RKO (cell line): ENCODE measurements around the gene CKAP2L.
"Not testable (repeated sequence)": the region's sequence is repeated elsewhere in the genome, so short reads cannot be mapped to it uniquely, and the experiment has no call there.

Experiments
- DNase-seq: peaks from one replicate; pipeline ENCODE4 v3.0.0-alpha.2; 2016; ENCODE audit warnings: low spot score

CKAP2L gene

DNA sequence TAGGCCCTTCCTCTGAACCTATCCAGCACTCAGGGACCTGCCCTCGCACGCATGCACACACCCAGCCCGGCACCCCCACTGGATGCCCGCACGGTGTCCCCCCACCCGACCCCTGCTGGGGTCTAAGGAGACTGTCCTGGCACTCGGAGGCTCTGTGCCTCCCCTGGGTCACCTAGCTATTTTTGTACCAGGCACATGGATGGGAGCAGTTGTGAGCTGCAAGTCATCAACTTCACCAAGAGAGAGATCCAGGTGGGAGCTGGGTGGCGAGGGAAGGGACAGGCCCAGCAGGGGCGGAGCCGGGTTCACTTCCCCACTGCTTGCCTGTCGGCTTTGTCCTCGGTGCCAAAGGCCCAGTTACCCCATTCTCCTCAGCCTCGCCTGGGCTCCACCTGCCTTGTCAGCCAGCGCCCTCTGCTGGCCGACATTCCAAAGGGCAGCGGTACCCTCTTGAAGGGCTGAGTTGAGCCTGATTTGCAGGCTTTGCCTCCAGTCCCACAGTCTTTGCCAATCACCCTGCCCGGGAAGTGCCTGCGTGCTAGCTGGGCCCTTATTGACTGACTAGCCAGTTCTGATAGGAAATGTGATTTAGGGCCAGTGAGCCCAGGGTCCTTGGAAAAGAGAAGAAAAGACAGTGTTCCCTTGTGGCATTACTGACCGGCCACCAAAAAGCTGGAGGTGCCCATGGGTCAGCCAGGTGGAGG is 37.8 kb downstream of the CKAP2L start:
- DNase-seq = peak; percentile 85

DNA sequence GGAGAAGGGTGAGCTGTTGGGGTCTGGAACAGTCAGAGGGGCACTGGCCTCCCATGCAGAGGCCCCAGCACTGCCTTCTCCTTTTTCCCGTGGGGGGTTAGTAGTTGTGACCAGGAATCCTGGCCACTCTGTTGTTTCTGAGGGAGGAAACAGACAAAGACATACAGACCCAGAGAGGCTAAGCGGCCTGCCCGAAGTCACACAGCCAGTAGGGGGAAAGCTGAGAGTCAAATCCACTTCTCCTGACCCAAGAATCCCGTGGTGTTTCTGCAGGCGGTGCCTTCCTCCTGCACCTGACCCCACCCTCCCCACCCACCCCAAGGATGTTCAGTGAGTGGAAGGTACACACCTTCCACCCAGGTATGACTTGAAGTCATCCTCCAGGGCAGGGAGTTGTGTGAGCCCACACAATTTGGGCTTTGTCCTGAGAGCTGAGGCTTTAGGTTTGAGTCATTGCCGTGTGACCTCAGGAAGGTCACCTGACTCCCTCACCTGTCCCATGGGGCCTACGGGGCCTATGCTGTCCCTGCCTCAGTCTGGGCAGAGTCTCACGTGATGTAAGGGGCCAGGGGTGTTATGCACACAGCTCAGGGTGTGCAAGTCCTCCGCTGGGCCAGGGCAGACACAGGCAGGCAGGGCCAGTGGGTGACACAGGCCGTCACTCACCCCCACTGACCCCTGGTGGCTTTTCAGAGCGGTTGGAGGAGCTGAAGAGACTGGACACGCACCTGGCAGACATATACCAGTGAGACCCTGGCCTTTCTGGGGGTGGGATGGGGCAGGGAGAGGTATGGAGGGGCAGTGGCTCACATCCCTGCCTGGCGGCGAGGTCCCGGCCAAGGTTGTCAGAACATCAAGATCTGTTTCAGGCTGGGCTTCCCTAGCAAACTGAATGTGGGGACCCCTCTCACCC is 38.6 kb downstream of the CKAP2L start:
- DNase-seq = no peak

DNA sequence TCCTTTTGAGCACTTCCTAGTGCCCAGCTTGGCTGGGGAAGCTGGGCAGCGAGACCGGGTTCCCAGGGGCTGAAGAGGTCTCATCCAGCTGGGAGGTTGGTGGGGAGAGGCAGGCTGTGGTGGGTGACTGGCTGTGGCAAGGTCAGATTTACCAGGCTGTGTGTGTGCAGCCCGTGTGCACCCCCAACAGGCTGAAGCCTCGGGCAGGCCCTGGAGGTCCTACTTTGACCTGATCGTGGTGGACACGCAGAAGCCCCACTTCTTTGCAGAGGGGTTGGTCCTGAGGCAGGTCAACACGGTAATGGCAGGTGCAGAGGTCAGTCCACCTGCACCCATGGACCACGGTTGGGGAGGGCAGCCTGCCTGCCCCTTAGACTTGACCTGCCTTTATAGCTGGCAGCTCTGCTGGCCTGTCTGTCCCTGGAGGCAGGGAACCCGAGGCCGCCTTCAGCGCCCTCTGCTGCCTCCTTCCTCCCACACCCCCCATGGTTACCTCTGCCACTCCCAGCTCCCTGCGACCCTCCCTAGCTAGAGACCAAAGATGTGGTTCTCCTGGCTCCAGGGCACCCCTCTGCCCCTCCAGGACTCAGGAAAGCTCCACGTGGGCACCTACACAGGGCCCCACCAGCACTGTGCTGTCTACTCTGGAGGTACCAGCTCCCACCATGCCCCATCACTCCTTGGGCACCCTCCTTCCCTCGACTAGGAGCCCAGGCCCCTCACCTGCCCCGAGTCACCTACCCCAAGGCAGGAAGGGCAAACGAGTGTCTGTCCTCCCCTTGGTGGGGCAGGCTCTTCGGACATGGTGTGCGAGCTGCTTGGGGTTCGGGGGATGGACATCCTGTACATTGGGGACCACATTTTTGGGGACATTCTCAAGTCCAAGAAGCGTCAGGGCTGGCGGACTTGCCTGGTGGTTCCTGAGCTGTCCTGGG is 39.6 kb downstream of the CKAP2L start:
- no peak for DNase-seq

DNA sequence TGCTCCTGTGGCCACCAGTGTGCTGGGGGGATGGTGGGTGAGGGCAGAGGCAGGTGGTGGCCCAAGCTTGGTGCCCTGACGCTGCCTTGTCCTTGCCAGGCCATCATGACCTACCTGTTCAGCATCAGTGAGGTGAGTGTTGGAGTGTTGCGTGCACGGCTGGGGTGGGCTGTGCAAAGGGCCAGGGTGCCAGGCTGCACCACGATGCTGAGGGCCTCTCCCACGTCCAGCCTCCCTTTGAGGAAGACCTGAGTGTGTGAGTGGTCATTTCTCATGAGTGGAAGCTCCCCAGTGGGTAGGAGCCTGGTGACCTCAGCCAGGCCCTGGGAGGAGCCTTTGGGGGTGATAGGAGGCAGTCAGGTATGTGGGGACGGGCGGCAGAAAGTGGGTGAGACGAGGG is 40.4 kb downstream of the CKAP2L start:
- DNase-seq = no peak

DNA sequence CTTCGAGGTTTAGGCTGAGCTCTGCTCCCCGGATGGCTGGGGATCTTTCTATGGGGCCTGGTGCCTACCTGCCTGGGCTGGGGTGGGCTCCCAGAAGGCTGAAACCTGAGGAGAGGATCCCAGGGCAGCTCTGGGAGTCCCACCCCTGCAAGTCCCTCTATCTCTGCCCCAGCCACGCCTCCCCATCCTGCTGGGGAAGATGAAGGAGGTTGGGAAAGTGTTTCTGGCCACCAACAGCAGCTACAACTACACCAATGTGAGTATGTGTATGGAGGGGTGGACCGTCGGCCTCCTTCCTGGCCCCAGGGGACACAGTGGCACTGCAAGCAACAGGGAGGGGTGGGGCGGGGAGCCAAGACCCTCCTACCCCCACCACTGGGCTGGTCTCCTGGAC is 40.9 kb downstream of the CKAP2L start:
- DNase-seq = no peak

DNA sequence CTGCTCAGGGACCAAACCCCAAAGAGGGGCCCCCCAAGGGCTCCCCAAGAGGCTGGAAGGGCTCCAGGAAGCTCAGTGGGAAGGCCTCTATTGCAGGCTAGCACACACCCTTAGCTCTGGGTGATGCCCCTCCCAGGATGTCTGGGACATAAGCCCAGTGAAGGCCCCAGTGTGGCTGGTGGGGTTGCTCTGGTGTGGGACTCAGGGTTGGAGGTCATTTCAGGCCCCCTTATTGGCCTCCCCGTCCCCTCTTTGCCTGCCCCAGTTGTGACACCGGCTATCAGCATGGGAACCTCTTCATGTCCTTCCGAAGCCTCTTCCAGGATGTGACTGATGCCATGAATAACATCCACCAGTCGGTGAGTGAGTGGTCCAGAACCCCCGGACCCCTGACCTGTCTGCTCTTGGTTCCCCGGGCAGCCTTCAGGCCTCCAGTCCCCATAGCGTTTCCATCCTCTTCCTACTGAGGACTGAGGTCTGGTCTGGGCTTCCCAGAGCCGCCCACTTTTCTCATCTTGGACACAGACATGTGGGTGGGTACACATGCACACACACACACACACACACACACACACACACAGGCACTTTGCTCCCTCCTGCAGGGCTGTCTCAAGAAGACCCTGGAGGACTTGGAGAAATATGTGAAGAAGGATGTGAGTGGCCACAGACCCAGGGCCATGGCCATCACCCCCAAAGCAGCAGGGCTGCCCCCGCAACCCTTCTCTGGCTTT is 41.4 kb downstream of the CKAP2L start:
- DNase-seq = no peak

DNA sequence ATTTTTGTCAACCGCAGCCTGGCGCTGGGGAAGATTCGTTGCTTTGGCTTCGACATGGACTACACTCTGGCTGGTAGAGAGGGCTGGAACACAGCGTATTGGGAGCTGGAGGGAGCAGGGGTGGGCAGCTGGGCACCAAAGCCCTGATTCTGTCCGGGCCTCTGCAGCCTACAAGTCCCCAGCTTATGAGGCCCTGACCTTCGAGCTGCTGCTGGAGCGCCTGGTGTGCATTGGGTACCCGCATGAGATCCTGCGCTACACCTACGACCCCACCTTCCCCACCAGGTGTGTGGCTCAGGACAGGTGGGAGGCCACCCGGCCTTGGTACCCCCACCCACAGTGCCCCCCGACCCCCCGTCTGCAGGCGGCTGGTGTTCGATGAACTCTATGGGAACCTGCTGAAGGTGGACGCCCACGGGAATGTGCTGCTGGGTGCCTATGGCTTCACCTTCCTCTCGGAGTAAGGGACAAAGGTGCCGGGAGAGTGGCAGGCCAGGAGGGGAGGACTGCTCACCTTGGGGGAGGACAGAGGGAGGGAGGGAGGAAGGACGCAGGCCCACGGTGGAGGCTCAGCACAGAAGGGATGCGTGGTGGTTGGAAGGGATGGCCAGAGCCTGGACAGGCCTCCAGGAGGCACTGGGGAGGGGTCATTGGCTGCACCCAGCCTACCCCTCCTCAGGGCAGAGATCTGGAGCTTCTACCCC is 42.4 kb downstream of the CKAP2L start:
- no peak for DNase-seq

DNA sequence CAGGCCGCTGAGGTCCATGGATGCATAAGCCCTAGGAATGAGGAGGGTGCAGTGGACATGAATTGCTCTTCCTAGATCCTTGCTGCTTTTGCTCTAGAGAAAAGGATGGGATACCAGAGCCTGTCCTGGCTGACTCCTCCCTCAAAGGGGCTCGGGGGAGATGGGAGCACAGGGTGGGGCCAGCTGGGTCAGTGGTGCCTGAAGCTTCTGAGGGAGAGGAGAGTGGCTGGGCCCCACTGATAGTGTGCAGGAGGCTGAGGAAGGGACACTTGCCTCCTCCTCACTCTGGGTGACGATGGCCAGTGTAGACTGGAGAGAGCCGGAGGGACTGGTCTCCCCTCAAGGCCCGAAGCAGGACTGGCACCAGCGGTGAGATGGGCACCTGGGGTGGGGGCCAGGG is 43.6 kb downstream of the CKAP2L start, which contains the start of gene NT5DC4:
Gene NT5DC4, plus strand, starts transcription at position 236 of the 400 bp plus-strand sequence. Its CDS starts 60 bp downstream, at position 296.
- DNase-seq = no peak

DNA sequence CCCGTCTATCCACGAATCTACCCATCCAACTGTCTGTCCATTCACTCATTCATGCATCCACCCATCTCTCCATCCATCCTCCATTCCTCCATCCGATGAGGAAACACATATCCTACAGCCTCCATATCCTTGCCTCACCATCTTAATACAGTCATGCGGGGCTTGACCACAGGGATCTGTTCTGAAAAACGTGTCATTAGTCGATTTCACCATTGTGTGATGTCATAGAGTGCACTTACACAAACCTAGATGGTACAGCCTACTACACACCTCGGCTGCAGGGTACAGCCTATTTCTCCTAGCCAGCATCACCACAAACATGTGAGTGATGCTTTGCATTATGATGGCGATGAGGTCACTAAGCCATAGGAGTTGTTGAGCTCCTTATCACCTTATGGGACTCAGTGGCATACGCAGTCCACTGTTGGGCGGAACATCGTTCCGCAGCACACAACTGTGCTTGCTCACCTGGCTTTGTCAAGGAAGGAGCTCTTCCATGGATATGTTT is 45.5 kb downstream of the CKAP2L start:
- no peak for DNase-seq

DNA sequence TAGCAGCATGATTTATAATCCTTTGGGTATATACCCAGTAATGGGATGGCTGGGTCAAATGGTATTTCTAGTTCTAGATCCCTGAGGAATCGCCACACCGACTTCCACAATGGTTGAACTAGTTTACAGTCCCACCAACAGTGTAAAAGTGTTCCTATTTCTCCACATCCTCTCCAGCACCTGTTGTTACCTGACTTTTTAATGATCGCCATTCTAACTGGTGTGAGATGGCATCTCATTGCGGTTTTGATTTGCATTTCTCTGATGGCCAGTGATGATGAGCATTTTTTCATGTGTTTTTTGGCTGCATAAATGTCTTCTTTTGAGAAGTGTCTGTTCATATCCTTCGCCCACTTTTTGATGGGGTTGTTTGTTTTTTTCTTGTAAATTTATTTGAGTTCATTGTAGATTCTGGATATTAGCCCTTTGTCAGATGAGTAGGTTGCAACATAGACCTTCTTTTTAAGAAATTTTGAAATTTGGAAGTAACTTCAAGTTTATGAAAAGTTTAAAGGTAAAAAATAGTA is 47.5 kb downstream of the CKAP2L start:
- DNase-seq = not testable (repeated sequence)

DNA sequence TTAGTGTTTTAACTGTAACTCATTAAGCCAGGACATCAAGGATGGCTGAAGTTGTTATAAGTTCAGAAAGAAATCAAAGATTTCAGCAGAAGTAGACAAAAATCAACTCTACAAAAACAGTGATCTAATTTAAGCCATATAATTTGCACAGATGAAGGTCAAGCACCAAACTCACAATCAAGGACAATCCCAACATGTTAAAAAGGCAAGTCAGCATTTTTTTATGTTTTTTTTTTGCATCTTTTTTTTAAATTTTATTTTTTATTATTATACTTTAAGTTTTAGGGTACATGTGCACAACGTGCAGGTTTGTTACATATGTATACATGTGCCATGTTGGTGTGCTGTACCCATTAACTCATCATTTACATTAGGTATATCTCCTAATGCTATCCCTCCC is 48.3 kb downstream of the CKAP2L start:
- not testable (repeated sequence) for DNase-seq

DNA sequence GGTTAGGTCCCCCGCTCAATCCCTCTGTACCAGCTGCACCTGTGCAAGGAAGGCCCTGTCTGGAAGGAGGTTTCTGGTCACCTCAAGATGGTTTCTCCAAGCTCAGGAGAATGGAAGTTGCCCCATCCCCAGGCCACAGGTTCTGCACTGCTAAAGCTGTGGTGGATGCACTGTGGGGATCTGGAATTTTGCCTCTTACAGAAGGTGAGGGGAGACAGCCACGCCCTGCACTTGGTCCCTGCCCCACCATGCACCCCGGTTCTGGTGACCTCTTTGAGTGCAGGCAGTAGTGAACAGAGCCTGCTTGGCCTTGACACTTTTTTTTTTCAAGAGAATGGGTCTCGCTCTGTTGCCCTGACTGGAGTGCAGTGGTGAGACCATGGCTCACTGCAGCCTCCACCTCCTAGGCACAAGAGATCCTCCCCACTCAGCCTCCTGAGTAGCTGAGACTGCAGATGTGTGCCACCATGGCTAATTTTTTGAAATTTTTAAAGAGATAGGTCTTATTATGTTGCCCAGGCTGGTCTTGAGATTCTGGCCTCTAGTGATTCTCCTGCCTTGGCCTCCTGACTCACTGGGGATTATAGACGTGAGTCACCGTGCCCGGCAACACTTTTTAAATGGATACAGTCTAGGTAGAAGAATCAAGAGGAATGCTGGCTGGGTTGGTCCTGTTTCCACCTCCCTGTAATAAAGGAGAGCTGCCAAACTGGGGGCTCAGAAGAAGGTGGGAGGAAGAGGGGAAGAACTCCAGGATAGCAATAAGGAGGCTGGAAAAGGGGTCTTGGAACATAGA is 49.4 kb downstream of the CKAP2L start:
- DNase-seq = peak; percentile 77

DNA sequence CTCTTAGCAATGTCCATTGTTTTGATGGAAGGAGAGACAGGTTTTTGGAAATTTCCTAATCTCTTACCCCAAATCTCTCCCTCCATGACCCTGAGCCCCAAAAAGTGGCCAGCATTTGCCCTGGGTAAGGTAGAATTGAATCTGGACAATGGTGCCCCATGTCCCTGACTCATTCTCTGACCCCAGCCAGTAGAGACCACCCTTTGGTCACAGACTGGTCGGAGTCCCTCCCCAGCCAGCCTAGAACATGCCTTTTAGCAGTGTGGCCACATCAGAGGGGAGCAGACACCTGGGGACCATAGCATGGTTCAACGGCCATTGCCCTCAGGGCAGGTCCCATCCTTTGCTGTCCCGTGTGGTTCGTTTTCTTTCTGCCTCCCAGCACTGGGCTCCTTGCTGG is 50.1 kb downstream of the CKAP2L start:
- no peak for DNase-seq

DNA sequence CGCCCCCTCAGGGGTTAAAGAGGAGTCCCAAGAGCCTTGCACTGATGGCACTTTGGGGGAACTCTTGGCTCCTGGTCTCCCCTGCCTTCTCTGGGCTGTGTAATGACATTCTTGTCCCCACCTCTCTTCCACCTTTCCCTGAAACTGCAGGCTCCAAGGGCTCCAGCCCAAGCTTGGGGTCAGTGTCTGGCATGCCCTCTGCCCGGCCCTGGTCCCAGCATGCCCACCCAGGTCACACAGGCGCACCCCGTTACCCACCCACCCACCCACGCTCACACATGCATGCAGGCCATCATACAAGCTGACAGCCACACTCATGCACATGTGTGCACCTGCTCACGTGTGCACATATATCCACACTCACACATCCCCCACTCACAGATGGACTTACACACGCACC is 50.5 kb downstream of the CKAP2L start:
- no peak for DNase-seq

DNA sequence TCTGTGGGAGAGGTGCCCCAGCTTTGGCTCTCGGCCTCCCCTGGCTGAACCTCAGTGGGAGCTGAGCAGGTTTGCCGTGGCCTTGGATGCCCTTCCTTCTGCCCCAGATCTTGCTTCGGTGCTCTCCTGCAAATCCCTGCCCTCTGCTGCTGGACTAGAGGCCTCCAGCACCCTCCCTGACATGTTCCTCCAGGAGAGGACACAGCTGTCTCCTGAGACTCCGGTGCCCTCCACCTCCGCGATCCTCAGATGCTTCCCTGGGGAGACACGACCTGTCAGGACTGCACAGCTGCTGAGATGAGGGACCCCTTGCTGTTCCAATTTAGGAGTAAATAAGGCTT is 50.9 kb downstream of the CKAP2L start:
- DNase-seq = no peak

DNA sequence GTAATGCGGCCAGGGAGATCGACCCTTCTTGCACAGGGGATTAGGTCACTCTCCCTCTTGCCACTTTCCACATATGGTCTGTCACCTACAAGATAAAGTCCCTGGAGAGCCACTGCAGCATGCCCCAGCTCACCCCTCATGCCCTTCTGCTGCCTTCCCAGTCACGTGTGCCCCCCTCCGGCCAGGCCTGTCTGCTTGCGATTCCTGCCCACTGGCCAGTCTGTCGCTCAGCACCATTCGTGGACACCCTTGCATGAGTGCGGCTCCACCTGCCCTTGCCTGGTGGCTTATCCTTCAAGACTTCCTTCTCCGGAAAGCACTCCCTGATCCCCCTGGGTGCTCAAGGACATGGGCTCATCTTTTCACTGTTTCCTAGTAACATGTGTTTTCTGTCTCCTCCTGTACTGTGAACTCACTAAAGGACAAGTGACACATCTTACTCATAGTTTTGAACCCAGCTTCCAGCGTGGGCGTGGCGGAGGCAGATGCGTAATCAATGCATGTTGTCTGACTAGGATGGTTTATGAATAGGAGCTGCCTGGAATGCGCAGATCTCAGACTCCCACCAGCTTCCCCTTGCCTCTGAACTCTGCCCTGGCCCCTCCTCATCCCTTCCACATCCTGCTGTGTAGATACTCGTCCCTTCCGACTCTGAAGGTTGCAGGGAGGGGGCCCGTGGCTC is 51.4 kb downstream of the CKAP2L start:
- DNase-seq = peak; percentile 84

DNA sequence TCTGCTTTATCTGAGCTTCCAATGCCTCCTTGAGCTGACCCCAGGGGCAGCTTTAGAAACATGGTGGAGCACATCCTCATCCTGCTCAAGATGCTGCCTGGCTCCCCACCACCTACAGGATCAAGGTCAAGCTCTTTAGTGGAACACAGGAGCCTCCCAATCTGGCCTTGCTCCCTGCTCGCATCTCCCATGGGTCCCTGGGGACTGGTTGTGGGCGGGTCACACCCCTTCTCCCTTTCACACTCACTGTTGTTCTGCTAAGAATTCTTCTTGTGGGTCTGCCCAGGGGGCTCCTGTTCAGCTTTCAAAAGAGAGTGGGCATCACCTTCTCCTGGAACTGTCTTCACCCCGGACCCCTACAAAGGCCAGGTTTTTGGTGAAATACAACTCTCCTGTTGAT is 51.9 kb downstream of the CKAP2L start:
- DNase-seq = no peak

DNA sequence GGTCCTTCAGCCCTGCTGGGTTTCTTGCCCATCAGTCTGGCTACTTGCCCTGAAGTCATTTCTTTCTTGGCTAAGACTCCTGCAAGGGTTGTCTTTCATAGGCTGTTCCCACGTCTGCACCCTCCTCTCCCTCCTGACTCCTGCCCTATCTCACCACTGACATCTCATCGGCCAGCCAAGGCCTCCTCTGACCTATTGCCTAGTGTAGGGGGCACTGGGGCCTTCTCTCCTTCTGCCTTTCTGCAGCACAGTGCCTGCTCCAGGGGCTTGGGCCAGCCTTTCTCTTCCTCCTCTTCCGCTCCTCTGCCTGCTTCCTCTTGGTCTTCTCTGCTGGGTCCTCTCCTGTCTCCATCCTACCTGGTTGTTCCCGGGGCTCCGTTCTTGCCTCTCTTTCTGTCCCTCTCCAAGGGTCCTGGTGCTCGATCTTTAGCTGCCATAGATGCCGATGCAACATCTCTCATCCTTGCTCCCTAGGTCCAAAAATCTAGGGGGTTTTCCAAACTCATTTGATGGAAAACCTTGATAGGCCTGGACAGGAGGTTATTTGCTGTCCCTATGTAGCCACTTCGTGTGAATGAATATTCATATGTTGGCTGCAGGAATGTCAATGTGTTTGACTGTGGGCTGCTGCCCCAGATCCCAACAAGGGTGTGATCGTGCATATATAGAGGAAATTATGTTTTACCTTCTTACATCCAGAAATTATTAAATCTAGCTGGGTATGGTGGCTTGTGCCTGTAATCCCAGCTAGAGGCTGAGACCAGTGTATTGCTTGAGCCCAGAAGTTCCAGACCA is 53.3 kb downstream of the CKAP2L start:
- DNase-seq = no peak
